ENCODE data around the gene CLMP.
"Not testable (repeated sequence)": the region's sequence is repeated elsewhere in the genome, so short reads cannot be mapped to it uniquely, and the experiment has no call there.

The CLMP gene

GRCh38 chr11:123217897-123218296 is 22.8 kb upstream of the CLMP start:
- no peak for DNase-seq (ENCODE audit: low read depth in 2 of 2)

DNA sequence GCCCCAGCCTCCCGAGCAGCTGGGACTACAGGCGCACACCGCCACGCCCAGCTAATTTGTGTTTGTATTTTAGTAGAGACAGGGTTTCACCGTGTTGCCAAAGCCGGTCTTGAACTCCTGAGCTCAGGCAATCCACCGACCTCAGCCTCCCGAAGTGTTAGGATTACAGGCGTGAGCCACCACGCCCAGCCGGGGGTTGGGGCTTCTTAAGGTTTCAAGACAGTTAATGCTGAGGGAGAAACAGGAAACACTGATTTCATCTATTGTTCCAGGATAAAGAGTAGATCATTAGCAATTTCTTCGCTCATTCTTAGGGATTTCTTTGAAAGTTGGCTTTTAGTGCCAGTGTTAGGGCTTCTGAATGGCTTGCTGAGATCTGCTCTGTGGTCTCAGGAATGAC is 21.2 kb upstream of the CLMP start:
- DNase-seq (ENCODE audit: low read depth in 2 of 2) = no peak

GRCh38 chr11:123214940-123215339 is 19.9 kb upstream of the CLMP start:
- no peak for DNase-seq (ENCODE audit: low read depth in 2 of 2)

GRCh38 chr11:123214396-123214795 is 19.3 kb upstream of the CLMP start:
- no peak for DNase-seq (ENCODE audit: low read depth in 2 of 2)

DNA sequence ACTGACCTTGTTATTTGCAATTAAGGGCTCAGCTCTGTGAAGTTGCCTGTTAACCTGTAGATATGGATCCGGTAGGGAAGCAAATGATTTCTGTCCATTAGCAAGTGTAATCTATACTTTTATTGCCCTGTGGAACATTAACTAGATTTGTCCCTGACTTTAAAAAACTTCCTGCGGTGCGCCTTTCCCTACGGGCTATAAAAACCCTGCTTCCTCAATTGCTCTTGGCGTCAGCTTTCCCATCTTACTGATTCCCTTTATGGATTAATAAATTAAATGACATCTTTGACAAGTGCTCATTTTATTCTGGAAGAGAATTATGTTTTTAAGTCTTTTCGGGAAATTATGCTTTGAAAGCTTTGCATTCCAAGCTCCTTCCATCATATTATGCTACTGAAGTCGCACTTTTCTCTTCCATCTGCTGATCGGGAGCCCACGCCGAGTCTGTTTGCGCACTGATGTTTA is 18.3 kb upstream of the CLMP start:
- DNase-seq (ENCODE audit: low read depth in 2 of 2) = no peak

DNA sequence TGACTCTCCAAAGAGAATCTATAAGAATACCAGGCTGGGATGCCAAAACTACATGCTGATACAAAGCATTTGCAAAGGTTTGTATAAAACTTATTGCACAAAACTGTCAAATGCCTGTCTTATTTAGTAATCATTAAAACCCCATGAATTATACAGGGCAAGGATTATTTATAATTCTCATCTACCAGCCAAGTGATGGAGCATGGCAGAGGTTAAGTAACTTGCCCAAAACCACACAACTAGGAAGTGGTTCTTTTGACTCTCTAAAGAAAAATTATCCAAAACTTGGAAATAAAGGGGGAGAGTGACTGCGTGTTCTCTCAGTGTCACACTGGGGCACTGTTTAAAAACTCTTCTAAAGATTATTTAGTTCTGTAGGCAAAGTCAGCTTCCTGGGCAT is 17.4 kb upstream of the CLMP start:
- DNase-seq (ENCODE audit: low read depth in 2 of 2) = no peak

- DNase-seq (ENCODE audit: low read depth in 2 of 2) = no peak
Observed at GRCh38 chr11:123211981-123212380, 16.9 kb upstream of the CLMP start.

DNA sequence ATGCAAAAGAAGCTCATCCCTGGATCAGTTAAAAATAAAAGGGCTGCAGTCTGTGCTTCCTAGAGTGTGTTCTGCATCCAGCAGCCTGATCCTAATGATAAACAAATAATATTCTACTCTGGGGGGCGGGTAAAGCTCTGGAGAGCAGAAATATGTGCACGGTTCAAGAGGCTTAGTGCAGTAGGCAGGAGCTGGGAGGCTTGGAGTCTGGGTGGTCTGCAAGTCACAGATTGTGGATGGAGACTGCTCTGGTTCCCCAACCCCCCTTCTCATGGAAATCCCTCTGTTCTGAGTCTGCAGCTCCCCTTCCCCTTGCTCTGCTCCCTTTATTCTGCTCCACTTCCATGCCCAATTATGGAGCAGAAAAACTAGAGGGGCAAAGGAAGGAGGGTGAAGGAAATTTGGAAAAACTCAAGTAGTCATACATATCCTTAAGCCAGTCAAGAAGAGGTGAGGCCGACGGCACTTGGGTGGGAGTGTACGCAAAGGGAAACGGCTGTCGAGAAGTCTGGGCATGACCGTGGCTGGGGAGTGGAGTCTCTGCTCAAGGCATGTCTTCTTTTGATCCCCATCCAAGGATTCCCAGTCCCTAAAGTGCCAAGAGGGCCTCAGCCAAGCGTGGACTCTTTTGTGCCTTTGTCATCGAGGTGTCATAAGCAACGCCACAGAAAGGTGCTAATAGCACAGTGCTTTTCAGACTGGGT is 16.3 kb upstream of the CLMP start:
- no peak for DNase-seq (ENCODE audit: low read depth in 2 of 2)

GRCh38 chr11:123209591-123209990 is 14.5 kb upstream of the CLMP start:
- DNase-seq (ENCODE audit: low read depth in 2 of 2) = no peak

DNA sequence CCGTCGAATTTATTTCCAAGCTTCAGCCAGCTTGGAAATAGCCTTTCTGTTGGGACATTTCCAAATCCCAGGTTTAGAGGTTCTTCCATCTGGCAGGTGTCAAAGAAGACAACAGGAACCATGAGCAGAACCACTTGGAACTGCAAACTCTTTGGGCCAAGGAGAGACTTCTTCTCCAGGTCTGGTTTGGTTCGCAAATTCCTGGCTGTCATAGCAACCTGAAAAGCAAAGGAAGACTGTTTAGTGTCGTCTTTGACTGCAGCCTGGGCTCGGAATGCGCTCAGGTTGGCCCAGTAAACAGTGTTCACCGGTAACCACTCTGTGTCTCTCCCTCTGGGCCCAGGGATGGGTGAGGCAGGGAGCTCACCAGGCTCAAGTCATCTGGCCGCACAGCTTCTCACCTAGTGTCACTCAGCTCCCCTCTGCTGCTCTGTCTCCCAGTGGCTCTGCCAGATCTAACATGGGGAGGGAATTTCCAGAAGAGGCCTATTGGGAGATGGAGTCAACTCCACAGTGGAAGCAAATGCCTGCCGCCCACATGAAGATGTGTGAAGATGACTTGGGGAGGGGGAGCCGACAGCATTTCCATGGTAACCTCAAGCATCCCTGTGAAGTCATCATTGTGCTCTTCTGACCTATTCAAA is 11.9 kb upstream of the CLMP start:
- DNase-seq (ENCODE audit: low read depth in 2 of 2) = no peak

- not testable (repeated sequence) for DNase-seq (ENCODE audit: low read depth in 2 of 2)
Observed at GRCh38 chr11:123206055-123206454, 11.0 kb upstream of the CLMP start.

- DNase-seq (ENCODE audit: low read depth in 2 of 2) = no peak
Observed at GRCh38 chr11:123203934-123204333, 8.9 kb upstream of the CLMP start.

- no peak for DNase-seq (ENCODE audit: low read depth in 2 of 2)
Observed at GRCh38 chr11:123203471-123203870, 8.4 kb upstream of the CLMP start.

DNA sequence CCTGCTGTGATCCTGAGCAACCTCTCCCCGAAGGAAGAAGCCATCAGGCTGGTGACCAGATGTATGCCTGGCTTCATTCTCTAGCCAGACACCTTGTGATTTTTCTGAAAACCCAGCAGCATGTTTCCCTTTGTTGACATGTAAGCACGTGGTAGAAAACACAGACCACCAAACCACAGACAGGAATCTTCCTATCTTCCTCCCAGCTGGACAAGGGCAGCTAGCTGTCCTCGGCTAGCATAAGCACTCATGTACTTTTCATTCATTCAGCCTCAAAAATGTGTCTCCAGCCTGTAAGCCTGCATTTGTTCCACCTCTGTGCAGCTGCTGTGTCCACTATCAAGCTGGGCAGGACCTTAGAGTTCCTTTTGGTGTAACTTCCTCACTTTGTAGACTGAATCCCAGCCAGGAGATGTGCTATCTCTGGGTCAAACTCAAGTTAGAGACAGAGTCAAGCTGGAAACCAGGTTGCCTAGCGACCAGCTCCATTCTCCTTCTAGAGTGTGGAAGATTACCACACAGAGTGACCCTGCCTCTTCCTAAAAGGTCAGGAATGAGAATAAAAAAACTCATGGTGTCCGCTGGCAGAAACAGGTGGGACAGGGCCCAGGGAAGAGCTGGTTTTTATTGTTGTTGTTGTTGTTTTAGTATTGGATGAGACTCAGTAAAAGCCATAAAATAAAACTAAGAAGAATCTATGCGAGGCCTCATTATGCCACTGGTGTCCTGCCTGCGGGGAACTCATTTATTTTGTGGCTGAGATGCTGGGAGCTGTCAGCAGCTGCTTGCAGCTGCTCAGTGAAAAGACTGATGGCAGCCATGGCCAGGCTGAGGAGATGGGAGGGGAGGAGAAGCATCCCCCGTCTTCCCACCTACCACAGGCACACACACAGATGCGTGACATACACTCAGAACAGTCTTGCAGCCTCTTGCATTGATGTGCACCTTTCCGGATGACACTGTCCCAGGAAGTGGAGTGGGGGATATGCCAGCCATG is 7.4 kb upstream of the CLMP start:
- DNase-seq (ENCODE audit: low read depth in 2 of 2) = no peak

DNA sequence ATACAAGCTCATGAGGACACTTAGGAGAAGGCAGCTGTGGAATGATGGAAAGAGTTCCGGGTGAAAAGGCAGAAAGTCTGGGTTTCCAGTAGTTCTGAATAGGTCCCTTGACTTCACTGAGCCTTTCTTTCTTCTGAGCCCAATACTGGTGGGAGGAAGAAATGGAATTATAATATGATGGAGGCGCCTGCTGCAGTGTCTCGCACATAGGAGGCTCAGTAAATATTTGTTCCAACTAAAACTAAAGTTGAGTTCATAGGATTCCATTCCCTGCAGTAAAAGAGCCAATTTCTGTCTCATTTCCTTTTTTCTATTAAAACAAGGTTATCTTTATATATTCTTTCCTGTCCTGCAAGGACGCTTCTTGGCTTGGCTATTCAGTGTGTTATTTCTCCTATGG is 5.2 kb upstream of the CLMP start:
- DNase-seq (ENCODE audit: low read depth in 2 of 2) = no peak

DNA sequence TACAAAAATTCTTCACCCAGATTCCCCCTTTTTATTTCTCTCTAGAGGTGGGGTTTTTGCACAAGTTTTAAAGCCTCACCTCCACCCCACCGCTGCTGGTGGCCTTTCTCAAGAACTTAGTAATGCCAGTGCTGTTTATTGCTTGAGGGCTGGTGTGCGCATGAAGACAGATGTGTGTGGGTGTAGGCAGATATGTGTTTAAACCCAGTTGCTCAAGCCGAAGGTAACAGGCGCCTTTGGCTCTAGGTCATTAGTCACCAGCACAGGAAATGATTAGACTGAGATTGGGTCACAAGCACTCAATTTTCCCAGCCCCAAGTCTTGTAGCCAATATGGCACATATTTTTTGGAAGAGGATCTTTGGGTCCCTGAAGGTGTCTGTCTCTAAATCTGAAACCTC is 2.7 kb upstream of the CLMP start:
- no peak for DNase-seq (ENCODE audit: low read depth in 2 of 2)

DNA sequence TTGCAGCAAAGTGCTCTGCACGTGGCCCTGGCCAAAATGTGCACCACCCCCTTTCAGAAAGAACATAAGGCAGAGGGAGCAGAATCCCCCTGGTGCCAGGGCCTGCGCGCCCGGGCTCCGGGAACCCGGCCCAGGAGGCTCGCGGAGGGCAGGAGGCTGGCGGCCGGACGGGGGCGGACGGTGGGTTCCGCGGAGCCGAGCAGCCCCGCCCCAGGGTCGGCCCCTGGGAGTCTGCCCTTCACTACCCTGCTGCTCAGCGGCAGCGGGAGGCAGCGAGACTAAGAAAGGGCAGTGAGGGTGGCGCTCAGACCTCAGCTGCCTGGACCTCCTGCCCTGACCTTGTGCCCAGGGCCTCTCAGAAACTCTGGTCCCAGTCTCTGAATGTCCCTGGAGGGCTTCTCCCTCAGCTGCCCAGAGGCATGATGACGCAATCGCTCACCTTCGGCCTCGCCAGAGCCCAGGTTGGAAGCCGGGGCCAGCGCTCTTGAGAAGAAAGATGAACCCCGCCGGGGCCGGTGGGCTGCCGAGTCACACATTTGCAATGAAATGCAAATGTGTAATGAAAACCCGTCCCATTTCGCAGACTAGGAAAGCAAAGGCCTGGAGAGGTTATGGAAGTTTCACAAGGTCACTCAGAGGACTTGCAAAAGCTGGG is 1.1 kb upstream of the CLMP start:
- no peak for DNase-seq (ENCODE audit: low read depth in 2 of 2)

DNA sequence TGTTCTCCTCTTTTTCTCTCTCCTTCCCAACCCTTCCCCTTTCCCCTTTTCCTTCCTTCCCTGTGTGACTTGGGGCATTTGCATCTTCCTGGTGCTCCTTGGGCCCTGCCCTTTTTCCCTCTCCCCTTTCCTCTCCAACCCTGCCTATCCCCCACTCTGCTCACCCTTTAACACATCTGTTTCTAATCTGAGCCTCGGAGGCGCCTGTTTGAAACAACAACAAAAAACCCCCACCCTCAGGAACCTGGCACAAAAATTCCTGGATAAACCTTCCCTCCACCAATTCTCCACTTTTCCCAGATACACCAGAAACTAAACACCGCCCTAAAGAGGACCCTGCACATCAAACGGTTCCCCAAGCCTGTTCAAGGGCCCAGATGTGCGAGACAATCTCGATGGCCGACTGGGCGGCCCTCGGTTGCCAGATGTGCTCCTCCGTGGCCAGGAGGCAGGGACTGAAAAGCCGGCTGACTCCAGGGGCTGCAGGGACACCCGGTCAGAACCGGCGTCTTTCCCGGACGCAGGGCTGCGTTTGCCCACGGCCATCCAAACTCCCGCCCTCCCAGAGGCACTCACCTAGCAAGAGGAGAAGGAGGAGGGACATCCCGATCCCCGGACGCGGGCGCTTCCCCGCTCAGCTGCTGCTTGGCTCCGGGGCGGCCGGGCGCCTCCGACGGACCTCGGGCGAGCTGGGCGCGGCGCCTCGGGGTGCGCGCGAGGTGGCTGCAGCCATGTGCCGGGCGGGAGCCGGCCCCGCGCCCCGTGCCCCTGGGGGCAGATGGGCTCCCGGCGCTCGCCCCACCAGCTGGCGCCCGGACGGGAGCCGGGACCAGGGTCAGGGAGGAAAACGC is 486 bp downstream of the CLMP start:
- DNase-seq (ENCODE audit: low read depth in 2 of 2) = no peak

- DNase-seq (ENCODE audit: low read depth in 2 of 2) = no peak
Observed at GRCh38 chr11:123193742-123194141, 1.3 kb downstream of the CLMP start.

DNA sequence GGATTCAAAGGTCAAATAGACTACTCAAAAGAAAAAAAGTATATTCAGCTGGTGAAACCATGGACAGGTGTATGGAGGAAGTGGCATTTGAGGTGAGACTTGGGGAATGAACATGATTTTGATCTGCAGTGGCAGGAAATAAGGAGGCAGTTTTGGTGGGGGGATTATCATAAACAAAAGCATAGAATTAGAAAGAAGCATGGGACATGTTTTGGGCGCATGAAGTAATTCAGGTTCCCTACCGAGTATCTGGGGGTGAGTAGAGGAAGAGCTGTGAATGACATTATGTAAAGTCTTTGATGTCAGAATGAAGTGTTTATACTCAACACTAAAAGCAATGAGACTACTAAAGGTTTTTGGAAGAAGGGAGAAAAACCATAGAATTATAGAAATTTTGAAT is 3.1 kb downstream of the CLMP start:
- DNase-seq (ENCODE audit: low read depth in 2 of 2) = no peak

DNA sequence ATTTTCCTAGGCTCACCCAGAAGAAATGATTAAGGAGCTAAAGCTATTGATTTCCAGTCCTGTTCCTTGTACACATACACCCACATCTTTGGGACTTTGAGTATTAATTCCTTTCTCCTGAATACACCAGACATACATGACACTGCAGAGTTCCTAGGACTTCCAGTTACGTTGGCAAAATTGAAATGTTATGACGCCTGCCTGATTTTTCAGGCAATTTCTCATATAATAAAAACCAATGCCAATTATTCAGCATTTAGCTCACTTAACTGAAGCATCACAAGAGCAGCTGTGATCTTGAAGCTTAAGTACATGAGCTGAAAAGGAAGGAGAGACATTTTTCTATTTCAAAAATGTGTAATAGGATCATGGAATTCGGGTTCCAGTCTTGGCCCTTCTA is 4.5 kb downstream of the CLMP start:
- DNase-seq (ENCODE audit: low read depth in 2 of 2) = no peak

Data from stimulated activated CD4-positive, alpha-beta T cell treated with anti-CD3 and anti-CD28 coated beads, Interleukin-4, amount 100 ng/mL, for 48 hours (primary cell).